HFF-Myc (cell line): ENCODE results near the gene ROBO1.

ENCODE experiments used
- DNase-seq: peaks from one replicate; pipeline ENCODE4 v3.0.0-alpha.2; 2011; ENCODE audit warnings: low read depth; ENCODE audit errors: extremely low read depth
- H3K4me3 ChIP-seq: replicated peaks from 2 replicates; pipeline ENCODE4 v1.5.1; 2011; ENCODE audit warnings: low read depth, mild to moderate bottlenecking, control low read depth, low read length
- CTCF ChIP-seq: IDR thresholded peaks from 2 replicates; pipeline ENCODE4 v1.5.1; 2012; ENCODE audit warnings: mild to moderate bottlenecking, low read depth, low read length, control low read depth; ENCODE audit errors: missing control alignments

ROBO1 gene

DNA sequence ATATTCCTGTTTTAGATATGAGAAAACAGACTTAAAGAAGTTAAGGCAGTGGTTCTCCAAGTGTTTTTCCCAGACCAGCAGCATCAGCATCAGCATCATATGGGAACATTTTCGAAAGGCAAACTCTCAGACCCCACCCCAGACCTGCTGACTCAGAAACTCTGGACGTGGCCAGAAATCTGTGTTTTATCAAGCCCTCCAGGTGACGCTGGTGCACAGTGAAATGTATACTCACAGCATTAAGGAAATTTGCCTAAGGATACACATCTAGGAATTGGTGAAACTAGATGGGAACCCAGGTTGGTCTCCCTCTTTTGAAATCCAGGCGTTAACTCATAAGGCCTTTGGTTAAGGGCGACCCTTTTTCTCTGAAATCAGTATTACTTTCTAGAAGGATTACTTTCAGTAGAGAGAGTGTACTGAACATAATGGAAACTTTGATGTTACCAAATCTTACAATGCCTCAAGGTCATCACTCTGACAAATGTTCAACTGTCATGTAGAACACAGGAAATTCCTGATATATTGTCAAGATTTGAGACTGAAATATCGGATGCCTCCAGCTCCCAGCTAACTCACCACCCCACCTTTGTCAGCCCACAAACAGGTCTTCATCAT is 910.2 kb downstream of the ROBO1 start:
- no peak for TF ChIP-seq CTCF
- DNase-seq: no peak
- H3K4me3 ChIP-seq: no peak overlapping the region

DNA sequence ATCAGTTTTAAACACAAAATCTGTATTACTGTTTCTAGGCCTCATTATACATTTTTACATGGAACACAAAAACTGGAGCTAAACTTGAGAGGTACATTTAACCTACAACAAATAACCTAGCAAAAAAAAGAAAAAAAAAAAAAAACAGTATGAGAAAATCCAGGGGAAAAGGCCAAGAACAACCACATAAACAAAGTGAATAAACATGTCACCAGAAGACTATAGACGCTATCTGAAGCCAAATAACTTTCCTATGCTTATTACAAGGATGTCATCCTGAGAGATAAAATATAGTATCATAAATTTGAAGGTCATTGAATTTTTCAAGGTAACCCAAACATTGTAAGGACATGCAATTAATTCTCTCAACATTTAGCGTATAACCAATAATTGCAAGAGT is 911.6 kb downstream of the ROBO1 start:
- H3K4me3 ChIP-seq: no peak overlapping the region
- DNase-seq: no peak
- TF ChIP-seq CTCF: no peak

GRCh38 chr3:78855190-78855589 is 912.6 kb downstream of the ROBO1 start:
- DNase-seq: no peak
- no peak overlapping the region for H3K4me3 ChIP-seq
- no peak for TF ChIP-seq CTCF

GRCh38 chr3:78848392-78849288 is 919.2 kb downstream of the ROBO1 start:
- no peak overlapping the region for H3K4me3 ChIP-seq
- no peak for DNase-seq
- no peak for TF ChIP-seq CTCF

GRCh38 chr3:78847603-78848002 is 920.2 kb downstream of the ROBO1 start:
- DNase-seq: no peak
- H3K4me3 ChIP-seq: no peak overlapping the region
- no peak for TF ChIP-seq CTCF

DNA sequence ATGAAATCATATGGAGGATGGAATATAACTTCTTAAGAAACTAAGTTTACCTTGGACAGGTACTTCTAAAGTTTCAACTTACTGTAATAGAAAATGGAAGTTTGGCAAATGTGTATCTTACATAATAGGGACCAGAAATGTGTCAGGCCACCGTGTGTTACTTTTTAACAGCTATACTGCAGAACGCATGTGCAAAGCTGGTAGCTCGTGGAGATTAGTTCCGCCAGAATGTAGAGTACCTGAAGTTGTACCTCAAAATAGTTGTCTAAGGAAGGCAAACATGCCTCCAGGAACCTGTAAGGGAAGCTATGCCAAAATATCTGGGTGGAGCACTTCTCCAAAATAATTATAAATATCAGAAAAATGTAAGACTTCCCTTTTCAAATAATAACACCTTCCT is 920.6 kb downstream of the ROBO1 start:
- H3K4me3 ChIP-seq: no peak overlapping the region
- DNase-seq: no peak
- no peak for TF ChIP-seq CTCF
